K562 (cell line): ENCODE data around the gene DCAF10. TPM values are rescaled to one million over a fixed set of nuclear protein-coding genes. Genes with fewer than 3 reads are reported as not detected.

Experiments used
- ASH1L ChIP-seq: fragments of 450-650 bp; IDR thresholded peaks from 2 replicates; pipeline ENCODE4 v1.6.1; 2018; ENCODE audit warnings: borderline replicate concordance, mild to moderate bottlenecking, low read depth; ENCODE audit not compliant: partially characterized antibody
- BRD9 ChIP-seq: fragments of 450-650 bp; IDR thresholded peaks from 2 replicates; pipeline ENCODE4 v1.6.1; 2018; ENCODE audit warnings: low read depth; ENCODE audit not compliant: partially characterized antibody
- CREM ChIP-seq: IDR thresholded peaks from 2 replicates; pipeline ENCODE4 v1.6.1; 2014; ENCODE audit warnings: antibody characterized with exemption, low read depth
- ESRRA ChIP-seq: fragments of 450-650 bp; IDR thresholded peaks from 2 replicates; pipeline ENCODE4 v1.6.1; 2014; ENCODE audit warnings: low read depth, mild to moderate bottlenecking, moderate library complexity, borderline replicate concordance
- EZH2 ChIP-seq: IDR thresholded peaks from 2 replicates; pipeline ENCODE4 v1.6.1; 2012; ENCODE audit warnings: low read depth, mild to moderate bottlenecking, inconsistent platforms, low read length, borderline replicate concordance
- GABPB2 ChIP-seq: fragments of 250-450 bp; sonication (Bioruptor Pico); conservative IDR thresholded peaks from 2 replicates; pipeline ENCODE4 v1.5.1; 2021; ENCODE audit warnings: mild to moderate bottlenecking
- NFATC3 ChIP-seq: fragments of 450-650 bp; IDR thresholded peaks from 2 replicates; pipeline ENCODE4 v1.6.1; 2017; ENCODE audit warnings: mild to moderate bottlenecking
- NR2C1 ChIP-seq, 2 experiments: fragments of 450-650 bp; IDR thresholded peaks; 2 replicates each; pipeline ENCODE4 v1.6.1; 2017; ENCODE audit warnings: mild to moderate bottlenecking in 2 of 2, antibody characterized with exemption in 1 of 2, inconsistent platforms in 1 of 2, missing compliant biosample characterization in 1 of 2, missing genetic modification characterization in 1 of 2
- POLR2AphosphoS5 ChIP-seq: IDR thresholded peaks from 2 replicates; pipeline ENCODE4 v1.6.1; 2011; ENCODE audit warnings: mild to moderate bottlenecking, low read depth, low read length, moderate library complexity; ENCODE audit not compliant: control insufficient read depth, insufficient read depth
- POLR2B ChIP-seq: fragments of 450-650 bp; IDR thresholded peaks from 2 replicates; pipeline ENCODE4 v1.6.1; 2018; ENCODE audit warnings: low read depth; ENCODE audit not compliant: partially characterized antibody
- polyA plus RNA-seq, 8 experiments: library from polyadenylated mRNA; depleted of rRNA in 4 of 8; stranded (reverse) in 5 of 8; unstranded in 3 of 8; fragments of >200 nt; fragmentation: Nextera tagmentation in 2 of 8; fragmentation: Illumina TruSeq in 1 of 8; extraction: Ambion mirVana in 2 of 8; extraction: Trizol in 1 of 8; gene quantifications; 2 replicates each; pipeline versions ENCODE4 v1.2.1 to v1.2.3, GENCODE V29; 2011 to 2014; ENCODE audit warnings: inconsistent platforms in 1 of 8, missing spikeins in 1 of 8
- total RNA-seq, 7 experiments: library from RNA; depleted of rRNA in 6 of 7; stranded (reverse); fragments of >200 nt in 6 of 7; fragmentation: Illumina TruSeq in 2 of 7; extraction: Trizol in 2 of 7; gene quantifications; 2 replicates each; pipeline versions ENCODE4 v1.2.1 to v1.2.3, GENCODE V29; 2011 to 2021; ENCODE audit warnings: low replicate concordance in 1 of 7
- TF ChIP-seq, protein P1 (sequence below): fragments of 450-650 bp; IDR thresholded peaks from 2 replicates; pipeline ENCODE4 v1.6.1; 2016
- TF ChIP-seq, protein P2 (sequence below): IDR thresholded peaks from 2 replicates; pipeline ENCODE4 v1.6.1; 2012; ENCODE audit warnings: low read depth, low read length, improper control_type of control experiment, borderline replicate concordance

DCAF10 gene
- total and polyA plus RNA-seq, 9 of the 15 experiments (the other 6 are each of a cell fraction or from before 2014, with no cell fraction given), result 6.8 to 40.1 (median 16.9) TPM

DNA sequence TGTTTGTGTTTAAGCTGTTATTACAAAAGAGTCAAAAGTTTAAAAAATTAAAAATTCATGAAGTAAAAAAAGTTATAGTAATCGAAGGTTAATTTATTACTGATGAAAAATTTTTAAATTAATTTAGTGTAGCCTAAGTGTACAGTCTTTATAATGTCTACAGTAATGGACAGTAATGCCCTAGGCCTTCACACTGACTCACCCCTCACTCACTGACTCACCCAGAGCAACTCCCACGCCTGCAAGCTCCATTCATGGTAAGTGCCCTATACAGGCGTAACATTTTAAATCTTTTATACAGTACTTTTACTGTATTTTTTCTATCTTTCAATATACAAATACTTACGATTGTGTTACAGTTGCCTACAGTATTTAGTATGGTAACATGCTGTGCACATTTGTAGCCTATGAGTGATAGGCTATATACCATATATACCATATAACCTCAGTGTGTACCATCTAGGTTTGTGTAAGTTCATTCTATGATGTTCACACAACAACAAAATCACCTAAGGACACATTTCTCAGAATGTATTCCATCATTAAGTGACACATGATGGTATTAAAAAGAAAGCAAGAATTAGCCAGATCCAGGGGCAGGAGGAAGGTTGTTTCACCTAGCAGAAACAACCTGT lies 40.1 kb downstream of the DCAF10 start (continued):
- no peak for TF ChIP-seq NR2C1 (IDR thresholded peaks at IDR 0.05)
- TF ChIP-seq NR2C1 (tag; IDR thresholded peaks at IDR 0.05), result 0 out of 2 replicates have a peak, but pooled peaks have one; percentile 27
- TF ChIP-seq NFATC3, result 0 out of 2 replicates have a peak, but pooled peaks have one; percentile 48
- TF ChIP-seq, protein P1, sequence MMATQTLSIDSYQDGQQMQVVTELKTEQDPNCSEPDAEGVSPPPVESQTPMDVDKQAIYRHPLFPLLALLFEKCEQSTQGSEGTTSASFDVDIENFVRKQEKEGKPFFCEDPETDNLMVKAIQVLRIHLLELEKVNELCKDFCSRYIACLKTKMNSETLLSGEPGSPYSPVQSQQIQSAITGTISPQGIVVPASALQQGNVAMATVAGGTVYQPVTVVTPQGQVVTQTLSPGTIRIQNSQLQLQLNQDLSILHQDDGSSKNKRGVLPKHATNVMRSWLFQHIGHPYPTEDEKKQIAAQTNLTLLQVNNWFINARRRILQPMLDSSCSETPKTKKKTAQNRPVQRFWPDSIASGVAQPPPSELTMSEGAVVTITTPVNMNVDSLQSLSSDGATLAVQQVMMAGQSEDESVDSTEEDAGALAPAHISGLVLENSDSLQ, result peak; percentile 4; the same call in 1 of the 2 replicates
- peak; percentile 46; the same call in 1 of the 2 replicates for TF ChIP-seq CREM
- no peak for TF ChIP-seq EZH2
- TF ChIP-seq POLR2AphosphoS5, result 0 out of 2 replicates have a peak, but pooled peaks have one; percentile 4
- no peak for TF ChIP-seq POLR2B
- TF ChIP-seq GABPB2, result no peak
- TF ChIP-seq, protein P2, sequence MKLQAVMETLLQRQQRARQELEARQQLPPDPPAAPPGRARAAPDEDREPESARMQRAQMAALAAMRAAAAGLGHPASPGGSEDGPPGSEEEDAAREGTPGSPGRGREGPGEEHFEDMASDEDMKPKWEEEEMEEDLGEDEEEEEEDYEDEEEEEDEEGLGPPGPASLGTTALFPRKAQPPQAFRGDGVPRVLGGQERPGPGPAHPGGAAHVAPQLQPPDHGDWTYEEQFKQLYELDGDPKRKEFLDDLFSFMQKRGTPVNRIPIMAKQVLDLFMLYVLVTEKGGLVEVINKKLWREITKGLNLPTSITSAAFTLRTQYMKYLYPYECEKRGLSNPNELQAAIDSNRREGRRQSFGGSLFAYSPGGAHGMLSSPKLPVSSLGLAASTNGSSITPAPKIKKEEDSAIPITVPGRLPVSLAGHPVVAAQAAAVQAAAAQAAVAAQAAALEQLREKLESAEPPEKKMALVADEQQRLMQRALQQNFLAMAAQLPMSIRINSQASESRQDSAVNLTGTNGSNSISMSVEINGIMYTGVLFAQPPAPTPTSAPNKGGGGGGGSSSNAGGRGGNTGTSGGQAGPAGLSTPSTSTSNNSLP, result peak; percentile 51; the same call in 1 of the 2 replicates
- TF ChIP-seq ESRRA, result no peak
- TF ChIP-seq ASH1L, result peak; percentile 14
- TF ChIP-seq BRD9, result peak; percentile 34
